HG02798 (cell line): ENCODE results near the gene ALG14.

Experiments
- ATAC-seq: cut with Tn5 transposase; IDR thresholded peaks from one replicate; pipeline ENCODE4 v1.9.1; 2021; ENCODE audit warnings: mild to moderate bottlenecking; ENCODE audit not compliant: unreplicated experiment, poor library complexity

The ALG14 gene

GRCh38 chr1:94989911-94990473 lies 82.8 kb downstream of the ALG14 start:
- ATAC-seq = no peak

- no peak for ATAC-seq
Observed at GRCh38 chr1:94989398-94989797, 83.4 kb downstream of the ALG14 start.

- ATAC-seq = no peak
Observed at GRCh38 chr1:94988356-94988755, 84.4 kb downstream of the ALG14 start.

- no peak for ATAC-seq
Observed at GRCh38 chr1:94986783-94987182, 86.0 kb downstream of the ALG14 start.

GRCh38 chr1:94983171-94983739 lies 89.5 kb downstream of the ALG14 start:
- ATAC-seq = no peak

GRCh38 chr1:94982398-94982797 lies 90.4 kb downstream of the ALG14 start:
- no peak for ATAC-seq

- ATAC-seq = no peak
Observed at GRCh38 chr1:94981575-94981973, 91.2 kb downstream of the ALG14 start.

- no peak for ATAC-seq
Observed at GRCh38 chr1:94980582-94981574, 91.9 kb downstream of the ALG14 start.

- no peak for ATAC-seq
Observed at GRCh38 chr1:94979656-94980581, 92.8 kb downstream of the ALG14 start.

GRCh38 chr1:94979131-94979530 lies 93.6 kb downstream of the ALG14 start:
- ATAC-seq = no peak

GRCh38 chr1:94978401-94978800 lies 94.3 kb downstream of the ALG14 start:
- ATAC-seq = no peak

- ATAC-seq = no peak
Observed at GRCh38 chr1:94976971-94977548, 95.7 kb downstream of the ALG14 start.

- no peak for ATAC-seq
Observed at GRCh38 chr1:94974824-94975223, 97.9 kb downstream of the ALG14 start.

- no peak for ATAC-seq
Observed at GRCh38 chr1:94974241-94974640, 98.5 kb downstream of the ALG14 start.

- ATAC-seq = no peak
Observed at GRCh38 chr1:94973309-94973922, 99.3 kb downstream of the ALG14 start.

- ATAC-seq = no peak
Observed at GRCh38 chr1:94971491-94971924, 101.2 kb downstream of the ALG14 start.

- ATAC-seq = no peak
Observed at GRCh38 chr1:94970783-94971182, 102.0 kb downstream of the ALG14 start.

GRCh38 chr1:94969137-94969536 lies 103.6 kb downstream of the ALG14 start:
- ATAC-seq = no peak

- ATAC-seq = no peak
Observed at GRCh38 chr1:94966033-94966432, 106.7 kb downstream of the ALG14 start.
